G401.6 (cell line): Measurements from ENCODE around the gene FBLN5.

Experiments used
- FAIRE-seq: peaks from 2 replicates; lab custom pipeline; 2012; peaks lifted over from hg19 to GRCh38; lab: Jason Lieb, UNC

The FBLN5 gene

GRCh38 chr14:91947475-91948184, at the start of gene FBLN5:
Gene FBLN5 (minus strand): TSS chr14:91947694. CDS start chr14:91947229, 465 bp downstream.
- FAIRE-seq = no peak

GRCh38 chr14:91996948-91997371, 49.5 kb upstream of the FBLN5 start:
- peak; percentile 88 for FAIRE-seq

GRCh38 chr14:91987192-91987591, 39.7 kb upstream of the FBLN5 start:
- no peak for FAIRE-seq

- no peak for FAIRE-seq
Observed at GRCh38 chr14:91985521-91986255, 38.2 kb upstream of the FBLN5 start.

- no peak for FAIRE-seq
Observed at GRCh38 chr14:91985008-91985407, 37.5 kb upstream of the FBLN5 start.

GRCh38 chr14:91983588-91983987, 36.1 kb upstream of the FBLN5 start:
- FAIRE-seq = no peak

GRCh38 chr14:91980157-91980556, 32.7 kb upstream of the FBLN5 start:
- no peak for FAIRE-seq

GRCh38 chr14:91977884-91978283, 30.4 kb upstream of the FBLN5 start:
- no peak for FAIRE-seq

GRCh38 chr14:91975763-91976162, 28.3 kb upstream of the FBLN5 start:
- peak; percentile 83 for FAIRE-seq

GRCh38 chr14:91971188-91971778, 23.8 kb upstream of the FBLN5 start:
- no peak for FAIRE-seq

GRCh38 chr14:91968280-91968679, 20.8 kb upstream of the FBLN5 start:
- FAIRE-seq = no peak

GRCh38 chr14:91964724-91965123, 17.2 kb upstream of the FBLN5 start:
- no peak for FAIRE-seq

GRCh38 chr14:91964011-91964410, 16.5 kb upstream of the FBLN5 start:
- FAIRE-seq = no peak

- no peak for FAIRE-seq
Observed at GRCh38 chr14:91963465-91963864, 16.0 kb upstream of the FBLN5 start.

GRCh38 chr14:91961297-91962220, 14.1 kb upstream of the FBLN5 start:
- FAIRE-seq = no peak

GRCh38 chr14:91957876-91958313, 10.4 kb upstream of the FBLN5 start:
- FAIRE-seq = no peak

GRCh38 chr14:91956616-91957015, 9.1 kb upstream of the FBLN5 start:
- FAIRE-seq = no peak

GRCh38 chr14:91955168-91955567, 7.7 kb upstream of the FBLN5 start:
- no peak for FAIRE-seq

GRCh38 chr14:91953170-91953985, 5.9 kb upstream of the FBLN5 start:
- FAIRE-seq = no peak

GRCh38 chr14:91946622-91947474, 646 bp downstream of the FBLN5 start:
- no peak for FAIRE-seq
